ENCODE measurements around the gene MTMR10. TPM values are rescaled to one million over a fixed set of nuclear protein-coding genes. Genes with fewer than 3 reads are reported as not detected.
A peak's percentile ranks its signal among the peaks of the same experiment; 100 is the strongest.

The MTMR10 gene
- total RNA-seq, 1 donor from 2014 or later: 28.3 TPM

GRCh38 chr15:30958219-30958618 is 33.2 kb downstream of the MTMR10 start:
- no peak for DNase-seq (ENCODE audit: low spot score)

GRCh38 chr15:30956216-30957124 is 35.0 kb downstream of the MTMR10 start:
- DNase-seq (ENCODE audit: low spot score): no peak

GRCh38 chr15:30954674-30955073 is 36.8 kb downstream of the MTMR10 start:
- DNase-seq (ENCODE audit: low spot score): no peak

DNA sequence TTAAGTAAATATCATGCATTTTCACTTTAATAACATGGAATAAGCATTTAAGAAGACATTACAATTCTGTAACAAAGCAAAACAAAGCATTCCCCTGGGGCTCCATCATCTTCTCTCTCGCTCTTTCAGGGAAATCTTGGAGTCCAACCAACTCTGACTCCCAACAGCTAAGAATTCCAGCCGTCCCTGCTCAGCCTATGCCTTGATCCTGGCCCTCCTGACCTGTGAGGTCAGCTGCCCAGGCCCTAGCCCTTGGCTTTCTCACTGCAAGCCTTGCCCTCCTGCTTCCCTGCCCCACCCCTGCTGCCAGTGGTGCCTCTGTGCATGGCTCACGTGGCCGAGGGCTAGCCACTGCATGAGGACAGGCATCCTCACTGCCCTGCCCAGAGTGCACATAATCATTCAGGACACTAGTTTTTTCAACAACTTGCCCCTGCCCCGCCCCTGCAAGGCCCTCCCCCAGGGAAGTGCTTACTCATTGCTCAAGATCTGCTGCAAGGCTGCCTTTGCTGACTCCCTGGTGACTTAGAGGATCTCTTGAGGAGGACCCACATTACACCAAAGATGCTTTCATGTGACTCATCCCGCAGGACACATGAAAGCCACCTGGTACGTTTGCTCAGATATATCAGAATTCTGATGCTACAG is 37.6 kb downstream of the MTMR10 start:
- DNase-seq (ENCODE audit: low spot score): no peak

GRCh38 chr15:30953183-30953582 is 38.2 kb downstream of the MTMR10 start:
- DNase-seq (ENCODE audit: low spot score): no peak

DNA sequence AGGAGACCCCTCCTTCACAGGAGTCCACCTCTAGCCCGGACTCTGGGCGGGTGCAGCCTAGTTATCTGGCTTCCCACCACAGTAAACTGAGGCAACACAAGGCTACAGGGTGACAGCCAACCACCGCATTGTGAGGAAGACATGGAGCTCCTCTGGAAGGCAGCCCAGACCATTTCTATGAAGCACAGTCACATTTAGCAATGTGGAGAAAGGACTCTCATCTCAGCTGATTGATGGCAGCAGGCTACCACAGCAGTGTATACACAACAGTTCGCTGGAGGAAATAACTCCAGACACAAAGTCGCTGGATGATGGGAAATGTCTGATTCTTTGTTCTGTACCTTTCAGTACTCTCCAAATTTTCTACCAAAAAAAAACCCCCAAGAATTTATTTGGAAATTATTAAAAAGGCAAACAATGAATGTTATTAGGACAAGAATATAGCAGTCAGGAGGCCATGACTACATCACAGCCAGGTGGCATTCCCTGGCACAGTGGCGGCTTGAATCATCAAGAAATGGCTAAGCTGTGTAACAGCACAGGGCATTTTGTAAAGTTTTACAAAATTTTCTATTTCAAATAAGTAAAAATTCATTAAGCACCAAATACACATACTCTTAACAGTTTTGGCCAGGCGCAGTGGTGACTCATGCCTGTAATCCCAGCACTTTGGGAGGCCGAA is 47.6 kb downstream of the MTMR10 start:
- DNase-seq (ENCODE audit: low spot score): no peak

DNA sequence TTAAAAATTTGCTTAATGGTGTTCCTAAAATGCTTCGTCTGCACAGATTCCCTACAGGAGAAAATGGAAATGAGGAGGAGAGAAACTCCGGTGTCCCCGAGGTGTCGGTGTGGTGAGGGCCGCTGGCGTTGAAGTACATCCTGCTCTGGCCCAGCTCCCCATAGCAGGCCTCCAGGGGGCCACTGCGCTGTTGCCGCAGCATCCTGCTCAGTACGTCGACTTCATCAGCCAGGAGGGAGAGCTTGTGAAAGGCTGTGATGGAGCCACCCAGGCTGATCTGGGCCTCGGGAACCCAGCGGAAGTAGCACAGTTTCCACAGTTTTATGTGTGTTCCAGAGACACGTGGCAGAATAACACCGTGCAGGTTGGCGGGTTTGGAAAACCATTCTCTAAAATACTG is 49.9 kb downstream of the MTMR10 start:
- DNase-seq (ENCODE audit: low spot score): no peak

DNA sequence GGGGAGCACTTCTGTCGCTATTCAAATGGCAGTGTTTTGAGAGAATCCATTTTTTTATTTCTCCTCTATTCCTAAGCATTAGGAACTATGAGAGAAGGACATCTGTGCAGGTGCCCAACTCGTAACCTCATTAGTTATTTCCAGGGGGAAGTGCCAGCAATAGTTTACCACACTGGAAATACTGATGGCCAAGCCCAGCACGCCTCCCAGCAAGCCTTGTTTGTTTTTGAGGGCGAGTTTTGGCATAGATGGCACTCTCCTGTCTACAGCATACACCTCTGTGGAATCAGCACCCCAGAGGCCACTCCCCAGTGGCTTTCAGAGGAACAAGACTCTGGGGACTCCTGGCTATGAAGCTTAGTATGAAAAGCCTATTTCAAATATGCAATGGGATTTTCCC is 51.1 kb downstream of the MTMR10 start:
- DNase-seq (ENCODE audit: low spot score): peak; percentile 45

GRCh38 chr15:30939161-30939560 is 52.3 kb downstream of the MTMR10 start:
- no peak for DNase-seq (ENCODE audit: low spot score)

GRCh38 chr15:30933293-30933692 is 58.1 kb downstream of the MTMR10 start:
- no peak for DNase-seq (ENCODE audit: low spot score)

DNA sequence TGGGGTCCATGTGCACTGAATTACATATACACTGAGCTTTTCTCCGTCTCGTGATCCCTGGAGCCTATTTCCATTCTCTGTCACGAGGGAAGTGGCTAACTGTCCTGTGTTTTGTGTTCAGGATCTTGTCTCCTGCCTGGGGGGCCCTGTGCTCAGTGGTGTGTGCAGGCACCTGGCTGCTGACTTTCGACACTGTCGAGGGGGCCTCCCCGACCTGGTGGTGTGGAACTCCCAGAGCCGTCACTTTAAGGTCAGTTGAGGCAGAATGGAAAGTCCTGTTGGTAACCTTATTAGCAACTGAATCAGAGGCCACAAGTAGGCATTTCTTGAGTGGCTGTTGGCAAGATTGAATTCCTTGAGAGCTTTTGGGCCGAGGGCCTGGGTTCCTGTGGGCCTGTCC is 61.0 kb downstream of the MTMR10 start:
- no peak for DNase-seq (ENCODE audit: low spot score)

DNA sequence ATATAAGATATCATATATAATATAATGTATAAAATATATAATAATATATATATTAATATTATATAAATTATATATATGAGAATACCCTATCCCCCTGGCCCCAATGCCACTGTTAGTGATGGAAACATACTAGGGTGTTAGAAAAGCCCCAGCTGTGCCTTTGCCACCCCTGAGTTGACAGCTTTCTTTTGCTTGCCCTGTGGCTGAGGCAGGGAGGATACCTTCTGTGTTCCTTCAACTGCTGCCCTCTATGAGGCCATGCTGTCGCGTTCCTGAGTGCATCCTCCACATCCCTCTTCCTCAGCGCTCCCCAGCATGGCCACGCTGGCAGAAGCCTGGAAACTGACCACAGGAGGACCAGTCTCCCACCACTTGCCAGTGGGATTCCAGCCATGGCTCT is 61.4 kb downstream of the MTMR10 start:
- no peak for DNase-seq (ENCODE audit: low spot score)

GRCh38 chr15:30929064-30929669 is 62.3 kb downstream of the MTMR10 start:
- no peak for DNase-seq (ENCODE audit: low spot score)

DNA sequence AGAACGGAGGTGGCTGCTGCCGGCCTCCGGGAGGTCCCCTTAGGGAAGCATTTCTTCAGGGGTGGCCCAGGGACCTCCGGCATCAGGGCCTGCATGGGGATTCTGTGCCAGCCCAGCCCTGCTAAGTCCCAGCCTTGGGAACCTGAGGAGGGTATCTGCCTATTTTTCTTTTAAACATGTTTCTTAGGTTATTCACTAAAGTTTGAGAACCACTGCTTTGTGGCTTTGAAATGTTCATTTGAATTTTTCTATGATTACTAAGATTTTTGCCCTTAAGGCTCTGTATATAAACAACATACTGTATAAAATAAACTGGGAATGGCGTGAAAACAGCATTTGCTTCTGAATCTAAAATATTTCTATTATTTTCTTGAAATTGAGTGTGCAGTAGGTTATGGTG is 63.4 kb downstream of the MTMR10 start:
- DNase-seq (ENCODE audit: low spot score): no peak

GRCh38 chr15:30927148-30927761 is 64.2 kb downstream of the MTMR10 start:
- DNase-seq (ENCODE audit: low spot score): no peak

GRCh38 chr15:30926161-30926560 is 65.3 kb downstream of the MTMR10 start:
- no peak for DNase-seq (ENCODE audit: low spot score)

DNA sequence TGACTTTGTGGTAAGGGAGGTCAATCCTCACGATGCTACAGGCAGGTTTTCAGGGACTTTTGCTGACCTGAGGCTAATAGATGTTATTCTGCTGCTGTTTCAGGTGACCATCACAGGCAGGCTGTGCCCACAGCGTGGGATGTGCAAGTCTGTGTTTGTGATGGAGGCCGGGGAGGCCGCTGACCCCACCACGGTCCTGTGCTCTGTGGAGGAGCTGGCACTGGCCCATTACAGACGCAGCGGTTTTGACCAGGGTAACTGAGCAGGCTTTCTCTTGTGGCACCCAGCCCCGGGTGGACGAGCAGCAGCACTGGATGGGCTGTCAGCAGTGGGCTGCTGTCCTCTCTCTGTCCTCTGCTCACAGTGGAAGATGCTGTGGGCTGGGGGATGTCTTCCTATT is 65.7 kb downstream of the MTMR10 start:
- no peak for DNase-seq (ENCODE audit: low spot score)

- DNase-seq (ENCODE audit: low spot score): no peak
Measured at GRCh38 chr15:30924353-30924752, 67.1 kb downstream of the MTMR10 start.

GRCh38 chr15:30923429-30923828 is 68.0 kb downstream of the MTMR10 start:
- no peak for DNase-seq (ENCODE audit: low spot score)

DNA sequence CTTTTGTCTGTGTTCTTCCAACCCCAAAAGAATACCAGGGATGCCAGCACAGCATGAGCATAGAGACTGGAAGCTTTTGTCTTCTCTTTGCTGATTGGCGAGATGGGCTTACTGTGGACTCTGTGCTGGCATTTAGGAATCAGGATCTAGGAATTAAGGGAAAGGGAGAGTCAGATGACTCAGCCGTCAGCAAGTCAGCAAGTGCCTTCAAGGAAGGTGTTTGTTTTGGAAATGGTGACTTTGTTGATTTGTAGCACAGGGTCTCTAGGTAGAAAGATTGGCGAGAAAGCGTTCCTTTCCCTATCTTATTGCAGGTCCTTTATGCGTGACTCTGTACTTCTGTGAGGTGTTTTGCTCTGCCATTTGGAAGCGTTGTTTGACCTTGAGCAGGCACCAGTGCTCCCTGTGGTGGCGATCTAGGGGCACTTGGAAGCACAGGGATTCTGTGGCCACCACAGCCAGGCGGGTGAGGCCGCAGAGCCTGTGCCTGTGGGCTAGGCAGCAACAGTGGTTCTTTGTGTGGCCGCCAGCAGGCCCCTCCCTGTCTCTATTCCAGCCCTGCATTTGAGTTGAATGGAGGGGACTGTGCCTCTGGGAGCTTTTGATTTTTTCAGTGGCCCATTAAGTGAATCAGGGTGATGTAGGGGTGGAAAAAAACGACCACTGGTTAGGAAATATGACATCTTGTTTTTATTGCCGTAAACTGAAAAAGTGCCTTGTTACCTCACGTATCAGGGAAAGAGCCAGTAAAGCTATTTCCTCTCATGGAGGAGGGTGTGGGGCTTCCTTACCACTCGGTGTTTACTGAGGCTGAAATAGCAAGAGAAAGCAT is 68.7 kb downstream of the MTMR10 start:
- DNase-seq (ENCODE audit: low spot score): no peak
